Measurements from ENCODE around the gene TBRG4. TPM values are rescaled to one million over a fixed set of nuclear protein-coding genes. Genes with fewer than 3 reads are reported as not detected.

The TBRG4 gene
- total and polyA plus RNA-seq, 2 donors (not counting 3 experiments of a cell fraction or from before 2014, with no cell fraction given), result 43.7 to 56.7 TPM

DNA sequence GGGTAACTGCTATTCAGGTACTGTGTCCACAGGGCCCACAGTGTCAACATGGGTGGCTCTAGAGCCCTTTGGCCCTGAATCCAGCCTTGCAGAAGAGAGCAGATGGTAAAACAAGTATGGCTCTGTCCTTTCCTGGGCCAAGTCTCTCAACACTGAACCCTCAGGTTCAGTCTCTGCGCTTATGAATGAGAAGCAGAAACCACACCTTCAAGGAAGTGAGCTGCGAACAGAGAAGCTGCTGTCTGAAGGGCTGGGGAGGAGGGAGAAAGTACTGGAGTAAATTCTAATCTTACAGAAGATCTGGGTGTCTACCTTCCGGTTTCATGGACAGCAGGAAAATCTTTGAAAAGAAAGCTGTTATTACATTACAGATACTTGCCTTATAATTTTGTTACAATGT lies 4.1 kb downstream of the TBRG4 start:
- dilution Hi-C loops (cut with MboI; ENCODE audit: extremely low pct_ligation_motif_present, low sequenced_read_pairs), result no loop called here
- peaks cover 40% of the 10 kb centered on the region for H3K79me2 ChIP-seq (ENCODE audit: control insufficient read depth, insufficient read depth, low read length)

More for the DNA sequence above, 4.1 kb downstream of the TBRG4 start:
- Histone ChIP-seq H3K27me3 (ENCODE audit: control insufficient read depth in 2 of 2, insufficient read depth in 2 of 2, low read length in 2 of 2) (no peaks in the 10 kb centered on the region), H3K27ac (ENCODE audit: insufficient read depth, low read depth, low read length) (no peak overlapping the region), H3K4me2 (ENCODE audit: insufficient read depth, low read length) (no peak overlapping the region), H4K20me1 (replicated peaks; ENCODE audit: control insufficient read depth, extremely low read depth, insufficient read depth, low read length) (no peaks in the 10 kb centered on the region), H3K4me1 (ENCODE audit: control insufficient read depth, extremely low read depth, insufficient read depth, low read length) (peaks cover 8% of the 10 kb centered on the region), H3K9ac (replicated peaks; ENCODE audit: extremely low read depth, insufficient read depth, low read length) (no peak overlapping the region), H3K9me1 (replicated peaks; ENCODE audit: control insufficient read depth, extremely low read depth, insufficient read depth, low read length) (no peaks in the 10 kb centered on the region), H2AFZ (ENCODE audit: low read depth, low read length) (no peak overlapping the region), H3K4me3 (replicated peaks in 1 of 3; ENCODE audit: insufficient read depth in 1 of 3, low read depth in 1 of 3, low read length in 3 of 3) (no peak overlapping the region), H3K9me3 (replicated peaks; ENCODE audit: control insufficient read depth, insufficient read depth, low read length) (no peaks in the 10 kb centered on the region), H3K36me3 (ENCODE audit: control insufficient read depth in 2 of 2, extremely low read depth in 1 of 2, insufficient read depth in 2 of 2, low read length in 2 of 2) (peaks cover 17 to 50% of the 10 kb centered on the region in 2 experiments)
- FAIRE-seq, result no peak
- intact Hi-C loops (cut with micrococcal nuclease), result no loop called here
- ChIA-PET POLR2A (no interaction called here), CTCF (no interaction called here)
- BruUV-seq (replicated peaks), result no TSS peak
- TF ChIP-seq, protein P1, sequence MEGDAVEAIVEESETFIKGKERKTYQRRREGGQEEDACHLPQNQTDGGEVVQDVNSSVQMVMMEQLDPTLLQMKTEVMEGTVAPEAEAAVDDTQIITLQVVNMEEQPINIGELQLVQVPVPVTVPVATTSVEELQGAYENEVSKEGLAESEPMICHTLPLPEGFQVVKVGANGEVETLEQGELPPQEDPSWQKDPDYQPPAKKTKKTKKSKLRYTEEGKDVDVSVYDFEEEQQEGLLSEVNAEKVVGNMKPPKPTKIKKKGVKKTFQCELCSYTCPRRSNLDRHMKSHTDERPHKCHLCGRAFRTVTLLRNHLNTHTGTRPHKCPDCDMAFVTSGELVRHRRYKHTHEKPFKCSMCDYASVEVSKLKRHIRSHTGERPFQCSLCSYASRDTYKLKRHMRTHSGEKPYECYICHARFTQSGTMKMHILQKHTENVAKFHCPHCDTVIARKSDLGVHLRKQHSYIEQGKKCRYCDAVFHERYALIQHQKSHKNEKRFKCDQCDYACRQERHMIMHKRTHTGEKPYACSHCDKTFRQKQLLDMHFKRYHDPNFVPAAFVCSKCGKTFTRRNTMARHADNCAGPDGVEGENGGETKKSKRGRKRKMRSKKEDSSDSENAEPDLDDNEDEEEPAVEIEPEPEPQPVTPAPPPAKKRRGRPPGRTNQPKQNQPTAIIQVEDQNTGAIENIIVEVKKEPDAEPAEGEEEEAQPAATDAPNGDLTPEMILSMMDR (IDR thresholded peaks at IDR 0.05; ENCODE audit: extremely low read depth in 1 of 2, insufficient read depth in 1 of 2, low read depth in 1 of 2, low read length in 2 of 2), result no peak
- TF ChIP-seq JUN (IDR thresholded peaks at IDR 0.05; ENCODE audit: borderline replicate concordance, insufficient read depth, insufficient read length, low read depth) (no peak), EZH2 (IDR thresholded peaks at IDR 0.05; ENCODE audit: borderline replicate concordance, low read depth, low read length, severe bottlenecking) (no peak), POLR2AphosphoS5 (IDR thresholded peaks at IDR 0.05; ENCODE audit: insufficient read depth, low read depth, low read length) (no peak), FOS (IDR thresholded peaks at IDR 0.05; ENCODE audit: borderline replicate concordance, insufficient read depth, low read length) (no peak), MYC (IDR thresholded peaks at IDR 0.05; ENCODE audit: low read depth, low read length) (no peak), POLR2A (IDR thresholded peaks at IDR 0.05; ENCODE audit: low read depth, low read length) (no peak), GATA2 (IDR thresholded peaks at IDR 0.05; ENCODE audit: insufficient read depth, insufficient read length, low read depth, low read length) (no peak)
- TF ChIP-seq, protein P2, sequence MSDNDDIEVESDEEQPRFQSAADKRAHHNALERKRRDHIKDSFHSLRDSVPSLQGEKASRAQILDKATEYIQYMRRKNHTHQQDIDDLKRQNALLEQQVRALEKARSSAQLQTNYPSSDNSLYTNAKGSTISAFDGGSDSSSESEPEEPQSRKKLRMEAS (IDR thresholded peaks at IDR 0.05; ENCODE audit: insufficient read depth, insufficient read length), result no peak
- DNase-seq (ENCODE audit: low read depth, low spot score), result no peak
